Esophagus squamous epithelium (tissue), 4 donors: Measurements from ENCODE around the gene PXMP2.

Experiments used
- CTCF ChIP-seq, 6 experiments: fragments of 450-650 bp in 4 of 6; fragments of 200-600 bp in 2 of 6; sonication (generic) in 2 of 6; IDR thresholded peaks; one replicate each; pipeline ENCODE4 v1.5.1; 2016 to 2019; ENCODE audit warnings: antibody characterized with exemption in 6 of 6, mild to moderate bottlenecking in 4 of 6, moderate library complexity in 4 of 6
- POLR2A ChIP-seq, 4 donors: fragments of 450-650 bp; IDR thresholded peaks; one replicate each; pipeline ENCODE4 v1.6.1; 2017; ENCODE audit warnings: antibody characterized with exemption in 4 of 4, mild to moderate bottlenecking in 4 of 4, moderate library complexity in 3 of 4

GRCh38 chr12:132708150-132708549 is 20.8 kb downstream of the PXMP2 start:
- TF ChIP-seq CTCF (IDR thresholded peaks at IDR 0.05) (no peak), POLR2A (IDR thresholded peaks at IDR 0.05) (no peak)
